Stimulated activated CD8-positive, alpha-beta memory T cell treated with anti-CD3 and anti-CD28 coated beads, Interleukin-15, amount 100 ng/mL, for 48 hours (primary cell): ENCODE data around the gene RNF220.
A peak's percentile ranks its signal among the peaks of the same experiment; 100 is the strongest.
"Not testable (repeated sequence)": the region's sequence is repeated elsewhere in the genome, so short reads cannot be mapped to it uniquely, and the experiment has no call there.

ENCODE experiments used
- DNase-seq, 2 donors: peaks; one replicate each; pipeline ENCODE4 v3.0.0-alpha.2; 2020; ENCODE audit warnings: low read depth in 2 of 2

The RNF220 gene

DNA sequence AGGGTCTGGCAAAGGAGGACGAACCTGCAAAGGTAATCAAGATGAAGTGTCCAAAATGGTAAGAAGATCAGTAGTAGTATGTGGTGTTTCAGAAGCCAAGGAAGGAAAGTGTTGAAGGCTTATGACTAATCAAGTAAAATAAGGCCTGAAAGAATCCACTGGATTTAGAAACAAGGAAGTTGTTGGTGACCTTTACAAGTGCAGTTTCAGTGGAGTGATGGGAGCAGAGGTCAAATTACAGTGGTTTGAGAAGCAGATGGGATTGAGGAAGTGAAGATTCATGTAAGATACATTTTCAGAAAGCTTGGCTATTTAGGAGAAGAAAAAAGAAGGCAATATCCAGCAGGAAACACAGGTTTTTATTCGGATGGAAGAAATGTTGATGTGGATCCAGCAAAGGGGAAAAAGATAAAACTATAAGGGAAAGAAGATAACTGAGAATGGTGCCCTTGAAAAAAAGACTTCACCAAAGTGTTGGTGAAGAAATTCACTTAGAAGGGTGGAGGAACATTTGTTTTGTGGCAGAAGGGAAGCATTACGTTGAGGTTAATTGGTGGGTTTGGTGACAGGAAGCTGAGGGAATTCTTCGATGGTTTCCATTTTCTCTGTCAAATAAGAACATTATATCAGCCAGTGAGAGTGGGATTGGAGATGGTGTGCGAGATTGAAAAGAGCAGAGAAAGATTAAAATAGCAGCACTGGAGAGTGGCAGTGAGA lies 271.6 kb downstream of the RNF220 start:
- DNase-seq = no peak

DNA sequence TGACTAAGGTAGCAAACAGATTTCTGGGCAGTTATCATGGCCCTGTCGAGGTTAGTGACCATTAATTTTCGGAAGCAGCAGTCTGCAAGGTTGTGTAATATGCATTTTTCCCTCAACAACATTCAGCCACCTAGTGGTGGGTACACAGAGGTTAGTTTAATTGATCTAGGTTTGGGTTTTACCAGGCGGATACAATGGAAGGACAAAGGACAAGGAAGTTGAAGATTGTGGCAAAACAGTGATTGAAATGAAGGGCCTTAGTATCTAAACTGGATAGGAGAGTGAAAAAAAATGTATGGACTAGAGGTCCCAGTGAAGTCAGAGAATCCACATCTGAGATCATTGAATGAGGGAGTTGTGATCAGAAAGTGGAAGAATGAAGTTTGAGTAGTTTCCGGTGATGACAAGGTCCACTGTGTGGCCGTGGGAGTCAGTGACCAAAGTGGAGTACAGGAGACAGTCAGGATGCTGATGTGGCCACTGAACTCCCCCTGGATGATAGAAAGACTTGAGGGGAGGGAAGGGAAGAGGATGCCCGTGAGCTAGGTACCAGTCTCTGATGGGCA lies 272.2 kb downstream of the RNF220 start:
- no peak for DNase-seq

DNA sequence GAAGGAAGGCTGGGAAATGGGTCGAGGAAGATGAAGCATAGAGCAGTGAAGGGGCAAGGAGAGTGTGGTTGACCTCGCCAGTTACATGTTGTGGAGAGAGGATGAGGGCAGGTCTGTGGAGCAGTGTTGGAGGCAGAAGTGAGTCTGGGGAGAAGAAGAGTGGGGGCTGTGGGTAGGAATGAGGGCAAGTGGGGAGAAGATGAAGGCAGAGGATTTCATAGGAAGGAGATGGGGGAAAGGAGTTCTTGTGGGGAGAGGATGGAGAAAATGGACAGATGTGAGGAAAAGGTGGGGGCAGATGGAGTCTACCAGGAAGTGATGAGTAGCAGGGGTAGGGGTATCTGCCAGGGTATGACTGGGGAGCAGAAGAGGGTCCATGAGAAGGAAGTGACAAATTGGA lies 273.1 kb downstream of the RNF220 start:
- DNase-seq = no peak

DNA sequence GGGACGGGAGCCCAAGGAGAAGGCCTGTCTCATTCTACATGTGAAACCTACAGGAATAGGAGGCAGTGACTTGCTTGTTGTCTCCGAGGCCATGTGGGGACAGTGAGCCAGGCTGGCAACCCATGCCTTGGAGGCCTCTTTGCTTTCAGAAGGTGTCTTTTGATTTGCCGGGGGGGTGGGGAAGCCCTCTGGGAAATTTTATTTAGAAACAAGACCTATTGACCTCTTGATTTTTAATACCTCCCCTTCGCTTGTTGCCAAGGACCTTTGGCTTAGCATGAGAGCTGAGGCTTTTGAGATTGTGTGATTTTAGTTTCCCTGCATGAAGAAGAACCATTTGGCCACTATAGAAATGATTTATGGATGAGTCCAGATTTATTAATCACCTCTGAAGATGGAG lies 273.6 kb downstream of the RNF220 start:
- DNase-seq = no peak

DNA sequence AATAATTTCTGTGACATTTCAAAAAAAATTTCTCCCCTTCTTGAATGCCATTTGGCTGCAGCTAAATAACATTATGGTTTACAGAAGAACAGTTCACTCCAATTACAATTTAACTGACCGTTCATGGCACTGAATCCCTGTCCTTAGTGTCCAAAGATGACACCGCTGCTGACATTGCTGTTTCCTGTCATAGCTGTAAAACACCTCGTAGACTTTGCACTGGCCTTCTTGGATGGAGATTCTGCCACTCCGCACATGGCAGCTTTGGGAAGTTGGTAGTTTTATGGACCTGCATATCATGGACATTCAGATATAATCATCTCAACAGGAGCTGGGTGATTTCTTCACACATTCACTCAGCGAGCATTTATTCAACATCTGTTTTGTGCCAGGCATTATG lies 274.4 kb downstream of the RNF220 start:
- no peak for DNase-seq

DNA sequence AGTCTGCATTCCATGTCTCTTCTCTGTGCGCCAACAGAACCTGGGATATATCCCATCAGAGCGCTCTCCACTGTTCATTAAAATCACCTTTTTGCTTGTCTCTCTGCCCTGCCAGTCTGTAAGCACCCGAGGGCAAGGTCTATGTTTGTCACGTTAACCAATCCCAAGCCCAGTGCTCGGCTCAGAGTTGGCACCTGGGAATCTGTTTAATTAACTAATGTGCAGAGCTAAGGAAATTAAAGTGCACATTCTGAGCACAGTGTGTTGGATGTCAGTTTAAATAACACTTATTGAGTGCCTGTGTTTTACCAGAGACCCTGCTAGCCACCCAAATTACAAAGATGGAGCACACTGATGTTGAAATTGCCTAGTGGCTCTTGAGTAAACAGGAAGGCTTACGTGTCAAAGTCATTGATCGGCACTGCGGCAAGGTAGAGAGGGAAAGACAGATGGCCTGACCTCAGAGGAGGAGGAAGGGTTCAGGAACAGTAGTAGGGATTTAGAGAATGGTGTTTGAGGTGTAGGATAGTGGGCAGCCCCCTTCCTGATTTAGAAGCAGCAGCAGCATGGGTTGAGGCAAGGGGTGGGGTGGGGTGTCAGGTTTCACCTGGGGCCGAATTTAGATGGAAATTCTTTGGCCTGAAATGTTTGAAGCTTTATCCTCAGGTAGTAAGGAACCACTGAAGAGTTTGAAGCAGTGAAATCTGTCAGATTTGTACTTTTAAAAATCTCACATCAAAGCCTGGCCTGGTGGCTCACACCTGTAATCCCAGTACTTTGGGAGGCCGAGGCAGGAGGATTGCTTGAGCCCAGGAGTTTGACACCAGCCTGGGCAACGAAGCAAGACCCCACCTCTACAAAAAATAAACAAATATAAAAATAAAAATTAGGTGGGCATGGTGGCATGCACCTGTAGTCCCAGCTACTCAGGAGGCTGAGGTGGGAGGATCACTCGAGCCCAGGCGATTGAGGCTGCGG lies 277.1 kb downstream of the RNF220 start:
- DNase-seq = no peak

DNA sequence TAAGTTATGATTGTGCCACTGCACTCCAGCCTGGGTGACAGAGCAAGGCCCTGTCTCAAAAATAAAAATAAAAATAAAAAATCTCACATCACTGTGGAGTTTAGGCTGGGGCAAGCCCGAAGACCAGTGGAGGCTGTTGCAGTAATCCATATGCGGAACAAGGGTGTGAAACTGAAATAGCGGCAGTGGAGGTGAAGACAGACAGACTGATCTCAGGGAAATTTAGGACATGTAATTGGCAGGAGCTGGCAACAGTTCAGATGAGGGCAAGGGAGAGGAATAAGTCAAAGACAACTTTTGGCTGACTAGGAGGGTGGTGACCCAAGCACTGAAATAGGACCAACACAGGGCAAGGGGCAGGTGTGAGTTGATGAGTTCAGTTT lies 277.8 kb downstream of the RNF220 start:
- no peak for DNase-seq

DNA sequence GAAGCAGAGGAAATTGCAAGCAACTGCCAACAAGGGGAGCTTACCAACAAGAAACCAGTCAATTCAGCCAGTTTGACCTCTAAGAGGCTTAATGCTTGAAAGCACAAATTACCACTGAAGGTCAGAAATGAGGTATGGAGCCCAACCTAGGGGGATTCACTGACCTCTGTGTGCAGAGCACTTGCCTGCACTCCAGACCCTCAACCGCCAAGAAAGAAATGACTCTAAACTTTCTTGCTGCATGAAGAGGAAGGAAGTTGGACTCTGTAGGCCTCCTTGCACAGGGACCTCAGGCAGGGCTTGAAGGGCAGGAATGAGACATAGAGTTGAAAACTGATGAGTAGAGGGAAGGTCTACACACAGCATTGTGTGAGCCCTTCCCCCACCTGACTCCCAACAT lies 279.5 kb downstream of the RNF220 start:
- DNase-seq = no peak

DNA sequence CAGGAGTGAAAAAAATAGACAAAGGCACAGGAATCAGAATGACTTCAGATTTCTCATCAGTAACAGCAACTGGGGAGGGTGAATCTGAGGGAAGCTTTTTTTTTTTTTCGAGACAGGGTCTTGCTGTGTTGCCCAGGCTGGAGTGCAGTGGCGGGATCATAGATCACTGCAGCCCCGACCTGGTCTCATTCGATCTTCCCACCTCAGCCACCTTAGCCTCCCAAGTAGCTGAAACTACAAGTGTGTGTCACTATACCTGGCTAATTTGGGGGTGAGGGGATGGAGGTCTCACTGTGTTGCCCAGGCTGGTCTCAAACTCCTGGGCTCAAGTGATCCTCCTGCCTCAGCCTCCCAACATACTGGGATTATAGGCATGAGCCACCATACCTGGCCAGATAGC lies 280.2 kb downstream of the RNF220 start:
- no peak for DNase-seq

DNA sequence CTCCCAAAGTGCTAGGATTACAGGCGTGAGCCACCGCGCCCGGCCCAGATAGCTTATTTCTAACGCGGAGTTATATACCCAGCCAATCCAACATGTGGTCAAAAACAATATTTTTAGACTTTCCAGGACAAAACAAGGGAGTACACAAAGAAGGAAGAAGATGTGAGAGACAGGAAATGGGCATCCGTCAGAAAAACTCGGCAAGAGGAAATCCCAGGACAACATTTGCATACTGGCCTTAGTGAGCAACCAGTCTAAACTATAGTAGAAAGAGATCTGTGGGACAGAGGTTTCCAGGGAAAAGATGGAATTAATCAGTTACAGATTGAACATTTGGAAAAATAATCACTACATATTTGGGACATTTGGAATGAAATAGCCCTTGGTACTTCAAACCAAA lies 280.8 kb downstream of the RNF220 start:
- no peak for DNase-seq

DNA sequence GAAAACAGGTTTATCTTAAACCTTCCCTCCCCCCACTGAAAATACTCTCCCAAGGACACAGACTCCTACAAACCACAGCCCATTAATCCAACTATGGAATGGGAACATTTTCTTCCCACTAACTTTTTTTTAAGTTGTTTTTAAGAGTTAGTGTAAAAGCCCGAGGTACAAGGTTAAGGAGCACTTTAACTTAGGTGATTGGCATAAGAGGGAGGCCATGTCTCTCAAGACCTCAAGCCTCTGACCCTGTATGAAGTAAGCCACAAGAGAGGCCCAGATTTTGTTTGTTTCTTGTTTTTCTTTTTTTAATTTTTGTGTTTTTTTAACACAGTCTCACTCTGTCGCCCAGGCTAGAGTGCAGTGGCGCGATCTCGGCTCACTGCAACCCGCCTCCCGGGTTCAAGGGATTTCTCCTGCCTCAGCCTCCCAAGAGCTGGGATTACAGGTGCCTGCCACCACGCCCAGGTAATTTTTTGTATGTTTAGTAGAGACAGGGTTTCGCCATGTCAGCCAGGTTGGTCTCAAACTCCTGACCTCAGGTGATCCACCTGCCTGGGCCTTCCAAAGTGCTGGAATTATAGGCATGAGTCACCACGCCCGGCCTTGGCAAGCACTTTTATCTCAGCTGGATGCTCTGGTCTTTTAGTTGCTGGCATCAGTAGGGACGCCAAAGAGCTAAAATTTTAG lies 283.8 kb downstream of the RNF220 start:
- DNase-seq = no peak

DNA sequence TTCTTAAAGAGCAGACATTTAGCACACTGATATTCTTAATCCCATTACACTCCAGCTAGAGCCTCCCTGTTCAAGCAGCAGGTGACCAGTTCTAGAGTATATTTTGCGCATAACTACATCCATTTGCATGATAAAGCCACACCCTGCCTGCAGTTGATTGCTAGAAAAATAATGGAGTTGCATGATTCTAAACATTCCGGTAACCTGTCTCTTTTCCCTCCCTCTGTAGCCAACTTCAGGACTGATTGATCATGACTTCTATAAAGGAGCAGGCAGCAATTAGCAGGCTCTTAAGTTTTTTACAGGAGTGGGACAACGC lies 284.4 kb downstream of the RNF220 start:
- no peak for DNase-seq

DNA sequence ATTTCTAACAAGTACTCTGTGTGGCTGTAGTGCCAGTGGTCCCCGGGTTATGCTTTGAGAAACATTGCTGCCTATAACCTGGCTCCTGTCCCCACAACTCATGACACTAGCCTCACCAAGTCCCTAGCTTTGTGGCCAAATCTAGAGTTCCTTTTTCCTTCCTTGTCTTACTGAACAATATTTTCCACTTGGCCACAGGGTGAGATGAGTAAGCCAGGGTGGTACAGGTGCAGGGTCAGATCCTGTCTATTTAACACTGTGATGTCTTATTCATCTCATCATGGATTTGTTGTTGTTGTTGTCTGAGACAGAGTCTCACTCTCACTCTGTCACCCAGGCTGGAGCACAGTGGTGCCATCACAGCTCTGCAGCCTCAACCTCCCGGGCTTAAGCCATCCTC lies 288.1 kb downstream of the RNF220 start:
- DNase-seq = peak in 1 of 2 donors; percentile 15

DNA sequence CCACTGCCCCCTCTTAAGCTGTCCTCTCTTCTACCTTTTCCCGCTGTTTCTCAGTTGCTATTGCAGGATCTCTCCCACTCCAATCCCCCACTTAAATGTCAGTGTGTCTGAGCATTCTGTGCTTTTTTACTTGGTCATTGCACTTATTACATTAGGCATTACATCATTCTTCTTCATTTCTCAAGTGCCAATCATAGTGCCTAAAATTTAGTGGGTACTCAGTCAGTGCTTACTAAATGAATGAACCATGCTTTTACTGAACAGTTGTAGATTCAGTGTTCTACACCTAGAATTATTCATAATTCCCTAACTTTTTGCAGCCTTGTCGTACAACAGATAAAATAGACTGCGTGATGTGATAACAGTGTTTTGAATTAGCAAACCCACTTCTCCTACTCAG lies 288.8 kb downstream of the RNF220 start:
- DNase-seq = no peak

DNA sequence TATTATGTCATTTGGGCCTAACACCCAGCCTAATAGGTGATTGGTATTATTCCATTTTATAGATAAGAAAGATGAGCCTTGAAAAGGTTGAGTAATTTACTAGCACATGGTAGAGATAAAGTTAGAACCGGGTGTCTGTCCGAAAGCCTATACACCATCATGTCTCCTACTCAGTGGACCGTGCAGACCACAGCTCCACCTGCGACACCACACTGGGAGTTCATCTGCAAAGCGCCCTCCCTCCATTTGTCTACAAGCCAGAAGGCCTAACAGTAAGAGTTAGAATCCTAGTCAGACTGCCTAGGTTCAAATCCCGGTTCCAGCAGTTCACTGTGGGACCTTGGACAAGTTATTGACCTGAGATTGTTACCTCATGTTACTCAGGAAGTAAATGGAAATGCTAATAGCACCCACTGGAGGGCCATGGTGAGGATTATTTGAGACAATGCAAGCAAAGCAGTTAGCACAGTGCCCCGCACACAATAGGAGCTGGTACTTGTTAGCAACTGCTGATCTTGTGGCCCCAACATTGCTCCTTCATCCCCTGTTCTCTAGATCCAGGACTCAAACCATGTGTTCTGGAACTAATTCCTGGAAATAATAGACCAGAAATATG lies 289.9 kb downstream of the RNF220 start:
- DNase-seq = no peak

DNA sequence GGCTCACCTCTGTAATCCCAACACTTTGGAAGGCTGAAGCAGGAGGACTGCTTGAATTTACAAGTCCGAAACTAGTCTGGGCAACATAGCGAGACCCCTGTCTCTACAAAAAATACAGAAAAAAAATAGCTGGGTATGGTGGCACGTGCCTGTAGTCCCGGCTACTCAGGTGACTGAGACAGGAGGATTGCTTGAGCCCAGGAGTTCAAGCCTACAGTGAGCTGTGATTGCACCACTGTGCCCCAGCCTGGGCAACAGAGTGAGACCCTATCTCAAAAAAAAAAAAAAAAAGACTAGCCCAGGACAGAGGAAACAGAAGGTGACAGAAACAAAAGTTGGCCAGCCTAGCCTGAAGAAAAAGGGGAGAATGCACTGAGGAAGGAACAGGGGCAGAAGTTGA lies 290.6 kb downstream of the RNF220 start:
- DNase-seq = no peak

DNA sequence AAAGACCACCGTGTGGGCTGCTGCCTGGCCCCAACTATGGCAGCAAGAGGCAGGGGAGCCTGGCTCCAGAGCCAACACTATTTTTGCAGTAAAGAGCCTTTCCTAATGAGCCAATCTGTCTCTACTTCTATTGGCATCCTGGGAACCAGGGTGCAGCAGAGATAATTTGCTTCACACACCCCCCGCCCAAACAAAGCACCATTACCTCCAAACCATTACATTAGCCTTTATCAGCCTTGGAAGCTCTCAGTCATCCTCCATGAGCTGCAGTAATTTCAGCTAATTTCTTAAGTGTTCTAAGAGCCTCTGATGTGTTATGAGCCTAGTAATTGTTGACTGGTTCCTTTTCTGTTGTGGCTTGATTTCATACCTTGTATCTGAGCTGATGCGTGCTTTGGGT lies 291.0 kb downstream of the RNF220 start:
- no peak for DNase-seq

DNA sequence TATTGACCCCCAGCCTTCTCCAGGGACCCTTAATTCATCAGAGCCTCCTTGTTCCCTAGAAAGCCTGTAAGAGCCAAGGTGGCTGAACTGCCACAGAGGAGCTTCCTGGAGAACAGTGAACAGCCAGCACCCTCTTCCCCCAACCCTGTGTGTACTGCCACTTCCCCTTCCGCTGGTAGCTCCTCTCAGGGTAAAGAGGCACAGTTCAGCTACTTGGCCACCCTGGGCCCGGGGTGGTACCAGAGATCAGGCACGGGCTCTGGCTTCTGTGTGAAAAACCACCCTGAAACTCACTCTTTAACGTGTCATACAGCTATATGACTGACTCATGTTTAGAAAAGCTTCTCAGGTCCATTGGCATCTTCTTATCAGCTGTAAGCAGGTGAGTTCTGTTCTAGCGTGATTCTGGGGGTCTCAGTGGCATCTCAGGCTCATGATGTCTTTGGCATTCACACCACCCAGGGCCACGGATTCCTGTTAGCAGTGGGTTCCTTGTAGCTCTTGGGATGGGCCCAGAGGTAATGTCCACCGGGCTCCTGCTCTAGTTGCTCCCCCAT lies 291.8 kb downstream of the RNF220 start:
- DNase-seq = peak; percentile 13 to 14

DNA sequence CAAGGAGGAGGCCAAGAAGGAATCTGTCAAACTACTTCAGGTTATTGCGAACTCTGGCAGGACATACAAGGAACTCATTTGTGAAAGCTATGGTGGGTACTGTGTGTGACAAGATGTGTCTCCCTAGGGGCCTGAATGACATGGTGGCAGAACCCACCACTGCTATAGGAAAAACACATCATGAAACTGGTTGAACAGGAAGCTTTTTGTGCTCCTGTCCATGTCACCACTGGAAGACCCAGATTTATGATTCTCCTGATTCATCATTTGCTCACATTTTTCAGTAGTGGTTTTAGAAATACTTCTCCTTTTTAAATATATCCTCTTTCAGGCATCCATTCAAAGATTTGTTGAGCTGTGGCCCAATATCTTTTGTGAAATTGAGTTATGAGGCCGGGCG lies 293.1 kb downstream of the RNF220 start:
- DNase-seq = no peak

DNA sequence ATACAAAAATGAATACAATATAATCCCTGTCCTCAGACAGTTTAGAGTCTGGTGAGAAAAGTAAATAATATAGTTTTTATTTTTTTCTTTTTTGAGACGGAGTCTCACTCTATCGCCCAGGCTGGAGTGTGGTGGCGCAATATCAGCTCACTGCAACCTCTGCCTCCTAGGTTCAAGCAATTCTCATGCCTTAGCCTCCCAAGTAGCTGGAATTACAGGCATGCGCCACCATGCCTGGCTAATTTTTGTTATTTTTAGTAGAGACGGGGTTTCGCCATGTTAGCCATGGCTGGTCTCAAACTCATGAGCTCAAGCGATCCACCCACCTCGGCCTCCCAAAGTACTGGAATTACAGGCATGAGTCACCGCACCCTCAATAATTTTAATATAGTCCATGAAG lies 294.3 kb downstream of the RNF220 start:
- DNase-seq = not testable (repeated sequence)

DNA sequence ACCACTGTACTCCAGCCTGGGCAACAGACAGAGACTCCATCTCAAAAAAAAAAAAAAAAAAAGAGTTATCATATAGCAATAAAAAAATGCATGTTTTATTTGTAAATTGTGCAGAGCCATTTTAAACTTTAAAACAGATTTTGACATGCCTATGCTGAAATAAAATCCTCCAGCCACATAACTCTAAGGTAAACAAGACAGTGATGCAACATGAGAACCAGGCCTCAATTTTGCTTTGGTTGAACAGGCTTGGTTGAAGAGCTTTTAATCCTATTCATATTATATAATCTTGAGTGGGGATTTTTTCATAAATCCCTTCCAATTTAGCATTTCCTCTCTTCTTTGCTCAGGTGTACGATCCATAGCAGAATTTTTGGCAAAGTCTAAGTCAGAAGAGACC lies 295.5 kb downstream of the RNF220 start:
- no peak for DNase-seq

DNA sequence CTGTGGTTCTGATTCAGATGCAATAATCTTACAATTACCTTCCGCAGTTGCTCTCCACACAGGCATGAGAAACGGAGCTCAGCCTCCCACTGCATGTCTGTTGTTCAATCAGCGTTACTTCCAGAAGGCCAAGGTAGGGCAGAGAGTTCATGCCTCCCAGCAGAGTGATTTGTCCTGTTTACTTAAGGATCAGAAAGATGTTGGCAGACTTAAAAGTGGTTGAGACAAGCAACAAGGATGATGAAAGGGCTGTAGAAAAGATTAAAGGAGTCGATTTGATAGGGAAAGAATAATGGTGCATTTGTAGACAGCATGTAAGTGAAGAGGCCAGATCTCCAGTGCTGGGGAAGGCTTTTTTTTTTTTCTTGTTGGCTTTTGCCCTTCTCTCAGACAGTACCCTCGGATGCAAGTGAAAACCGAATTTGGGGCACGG lies 296.1 kb downstream of the RNF220 start:
- no peak for DNase-seq
